Hematopoietic multipotent progenitor cell treated with erythropoietin and hydrocortisone succinate and interleukin-3 and kit ligand, for 17 days (in vitro differentiated cells): Measurements from ENCODE around the gene MKKS.
"Not testable (repeated sequence)": the region's sequence is repeated elsewhere in the genome, so short reads cannot be mapped to it uniquely, and the experiment has no call there.

Source experiments
- DNase-seq: peaks from one replicate; pipeline ENCODE4 v3.0.0-alpha.2; 2015; ENCODE audit warnings: low spot score

The MKKS gene

DNA sequence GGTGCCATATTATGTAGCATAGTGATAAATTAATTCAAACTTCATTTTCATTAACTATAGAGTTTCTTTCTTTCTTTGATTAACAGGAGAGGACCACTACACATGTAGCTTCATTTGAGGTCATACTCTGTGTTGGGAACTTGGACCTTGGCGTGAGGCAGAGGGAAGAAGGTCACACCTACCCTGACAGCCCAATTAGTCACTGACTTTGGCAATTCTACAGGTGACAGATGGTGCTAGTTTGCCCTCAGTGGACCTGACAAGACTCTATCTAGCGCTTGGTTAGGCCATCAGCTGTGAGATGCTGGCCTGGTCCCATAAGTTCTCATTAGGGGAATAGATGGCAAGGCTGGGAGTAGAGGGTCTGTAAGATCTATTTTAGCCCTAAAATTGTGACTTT lies 15.2 kb upstream of the MKKS start:
- DNase-seq, result no peak

DNA sequence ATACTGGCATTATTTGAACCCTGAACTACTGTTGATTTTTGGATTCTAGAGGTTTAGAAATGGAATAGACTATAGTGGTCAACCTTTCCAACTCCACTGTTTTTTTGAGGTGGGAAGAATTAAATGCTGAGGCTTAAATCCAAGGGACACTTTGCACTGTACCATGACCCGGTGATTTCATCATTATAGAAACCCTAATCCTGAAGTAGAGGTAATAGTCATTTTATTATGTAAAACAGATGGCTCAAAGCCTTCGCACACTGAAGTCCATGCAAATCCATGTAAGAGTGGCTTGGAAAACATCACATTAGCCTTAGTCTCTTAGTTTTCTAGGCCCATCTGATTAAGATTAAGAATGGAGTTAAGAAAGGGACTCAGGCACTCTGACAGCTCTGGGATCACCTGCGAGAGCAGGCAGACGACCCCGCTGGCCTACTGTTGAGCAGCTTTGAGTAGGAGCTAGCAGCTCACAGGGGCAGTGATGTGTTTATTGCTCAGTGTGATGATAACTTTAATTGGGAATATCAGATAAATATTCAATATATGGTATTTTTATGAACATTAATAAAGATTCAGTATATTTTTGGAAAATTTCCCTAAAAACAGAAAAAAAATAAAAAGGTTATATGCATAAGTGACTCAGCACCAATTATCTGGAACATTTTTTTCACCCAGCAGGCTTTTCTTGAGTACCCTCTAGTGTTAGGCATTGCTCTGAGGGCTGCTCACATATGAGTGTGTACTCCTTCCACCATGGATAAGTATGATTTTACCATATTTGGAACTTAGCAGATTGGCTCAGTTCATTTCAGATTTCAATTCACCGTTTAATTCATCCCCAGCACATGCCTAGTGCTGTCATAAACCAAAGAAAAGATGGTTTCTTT lies 14.5 kb upstream of the MKKS start:
- DNase-seq, result peak; percentile 35

DNA sequence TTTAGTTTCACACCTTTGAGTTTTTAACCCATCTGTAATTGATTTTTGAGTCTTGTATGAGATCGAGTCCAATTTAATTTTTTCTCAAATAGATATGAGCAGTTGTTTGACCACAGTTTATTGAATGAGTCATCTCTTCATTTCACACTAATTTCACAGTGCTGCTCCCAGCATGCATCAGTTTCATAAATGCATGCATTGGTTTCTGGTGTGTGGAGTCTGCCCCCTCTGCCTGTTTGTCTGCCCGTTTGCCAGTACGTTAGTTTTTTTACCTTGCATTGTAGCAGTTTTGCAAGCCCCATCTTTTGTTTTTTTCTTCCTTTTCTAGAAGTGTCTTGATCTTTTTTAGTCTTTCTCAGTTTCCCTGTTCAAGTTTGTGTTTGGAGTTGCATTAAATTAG lies 13.0 kb upstream of the MKKS start:
- DNase-seq, result peak; percentile 49

DNA sequence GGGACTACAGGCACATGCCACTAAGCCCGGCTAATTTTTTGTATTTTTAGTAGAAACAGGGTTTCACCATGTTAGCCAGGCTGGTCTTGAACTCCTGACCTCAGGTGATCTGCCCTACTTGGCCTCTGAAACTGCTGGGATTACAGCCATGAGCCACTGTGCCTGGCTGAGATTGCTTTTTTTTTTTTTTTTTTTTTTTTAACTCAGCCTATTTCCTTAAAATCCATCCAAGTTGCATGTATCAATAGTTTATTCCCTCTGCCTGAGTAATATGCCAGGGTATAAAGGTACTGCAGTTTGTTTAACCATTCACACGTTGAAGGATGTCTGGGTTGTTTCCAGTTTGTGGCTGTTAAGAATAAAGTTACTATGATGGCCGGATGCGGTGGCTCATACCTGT lies 11.7 kb upstream of the MKKS start:
- no peak for DNase-seq

DNA sequence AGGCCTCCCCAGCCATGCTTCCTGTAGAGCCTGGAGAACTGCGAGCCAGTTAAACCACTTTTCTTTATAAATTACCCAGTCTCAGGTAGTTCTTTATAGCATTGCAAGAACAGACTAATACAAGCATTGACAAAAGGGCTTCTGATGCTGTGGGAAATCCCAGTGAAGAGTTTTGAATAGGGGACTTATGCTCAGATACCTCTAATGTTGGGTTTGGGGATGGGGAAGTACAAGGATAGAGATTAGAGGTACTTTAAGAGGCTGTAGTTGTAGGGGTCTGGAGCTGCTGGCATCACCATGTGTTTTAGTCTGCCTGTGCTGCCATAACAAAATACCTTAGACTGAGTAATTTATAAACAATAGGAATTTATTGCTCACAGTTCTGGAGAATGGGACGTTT lies 9.9 kb upstream of the MKKS start:
- DNase-seq, result no peak

DNA sequence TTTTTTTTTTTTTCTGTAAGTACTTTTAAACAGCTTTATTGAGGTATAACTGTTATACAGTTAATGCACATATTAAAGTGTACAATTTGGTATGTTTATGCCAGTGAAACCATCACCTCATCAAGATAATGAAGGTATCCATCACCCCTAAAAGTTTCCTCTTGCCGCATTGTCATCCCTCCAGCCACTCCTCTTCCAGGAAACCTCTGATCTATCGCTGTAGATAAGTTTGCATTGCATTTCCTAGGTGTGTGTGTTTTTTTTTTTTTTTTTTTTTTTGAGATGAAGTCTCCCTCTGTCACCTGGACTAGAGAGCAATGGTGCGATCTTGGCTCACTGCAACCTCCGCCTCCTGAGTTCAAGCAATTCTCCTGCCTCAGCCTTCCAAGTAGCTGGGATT lies 4.2 kb upstream of the MKKS start:
- DNase-seq, result no peak

DNA sequence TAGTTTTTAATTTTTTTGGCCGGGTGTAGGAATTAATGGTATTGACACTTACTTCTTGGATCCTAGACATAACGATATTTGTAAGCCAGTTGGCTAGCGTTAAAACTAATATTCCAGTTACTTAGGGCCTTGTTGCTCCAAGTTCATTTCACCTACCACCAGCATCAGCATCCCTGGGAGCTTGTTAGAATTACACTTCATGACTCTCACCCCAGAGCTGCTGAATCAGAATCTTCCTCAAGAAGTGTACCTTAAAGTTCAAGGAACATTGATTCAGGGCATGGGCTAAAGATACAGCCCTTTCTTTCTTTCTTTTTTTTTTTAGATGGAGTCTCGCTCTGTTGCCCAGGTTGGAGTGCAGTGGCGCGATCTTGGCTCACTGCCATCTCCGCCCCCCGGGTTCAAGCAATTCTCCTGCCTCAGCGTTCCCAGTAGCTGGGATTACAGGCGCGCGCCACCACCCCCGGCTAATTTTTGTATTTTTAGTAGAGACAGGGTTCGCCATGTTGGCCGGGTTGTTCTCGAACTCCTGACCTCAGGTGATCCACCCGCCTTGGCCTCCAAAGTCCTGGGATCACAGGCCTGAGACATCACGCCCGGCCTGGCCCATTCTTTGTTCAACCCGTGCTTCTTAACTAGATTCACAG lies 2.2 kb upstream of the MKKS start:
- DNase-seq, result no peak

DNA sequence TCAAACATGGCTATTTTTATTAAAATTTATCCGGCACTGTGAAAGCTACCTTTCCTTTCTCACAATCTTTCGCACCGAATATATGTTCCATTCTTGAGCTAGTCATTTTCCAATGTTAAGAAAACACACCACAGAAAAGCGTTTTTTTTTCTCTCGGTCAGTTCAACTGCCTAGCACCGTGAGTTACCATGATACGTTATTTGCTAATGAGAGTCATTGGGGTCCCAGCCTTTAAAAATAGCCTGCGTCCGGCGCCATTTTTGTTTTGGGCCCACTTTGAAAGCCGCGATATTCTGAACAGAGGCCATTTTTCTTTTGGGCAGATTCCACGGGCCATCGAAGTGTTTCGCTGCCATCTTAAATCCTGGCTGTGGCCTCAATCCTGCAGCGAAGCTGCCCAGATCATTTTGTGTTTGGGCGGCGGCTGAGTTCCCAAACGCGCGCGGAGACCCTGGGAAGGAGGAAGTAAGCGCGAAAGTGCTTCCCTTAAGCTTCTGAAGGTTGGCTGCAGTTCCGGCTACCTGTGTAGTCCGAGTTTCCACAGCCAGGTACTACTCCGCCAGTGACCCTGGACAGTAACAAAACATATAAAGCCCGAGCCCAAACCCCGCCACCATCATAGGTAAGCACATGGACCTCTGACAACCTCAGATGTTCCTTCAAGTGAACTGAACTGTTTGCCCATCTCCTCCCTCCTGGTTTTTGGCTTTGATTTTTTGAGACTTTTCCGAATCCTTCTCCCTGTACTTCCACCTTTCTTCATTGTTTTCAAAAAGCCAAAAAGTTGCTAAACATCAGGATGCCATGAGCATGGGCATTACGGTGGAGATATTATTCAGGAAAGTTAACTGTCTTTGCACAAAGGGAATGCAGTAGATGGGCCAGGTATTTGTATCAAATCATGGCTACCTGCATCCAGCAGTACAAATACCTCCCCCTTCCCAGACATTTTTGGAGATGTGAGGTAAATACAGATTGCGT lies 1.1 kb upstream of the MKKS start, which contains the start of gene SLX4IP:
TSS of gene SLX4IP (plus strand) at position 474 of the 981 bp plus-strand sequence. CDS start 22,900 bp downstream, outside the sequence.
- peak; percentile 87 for DNase-seq

DNA sequence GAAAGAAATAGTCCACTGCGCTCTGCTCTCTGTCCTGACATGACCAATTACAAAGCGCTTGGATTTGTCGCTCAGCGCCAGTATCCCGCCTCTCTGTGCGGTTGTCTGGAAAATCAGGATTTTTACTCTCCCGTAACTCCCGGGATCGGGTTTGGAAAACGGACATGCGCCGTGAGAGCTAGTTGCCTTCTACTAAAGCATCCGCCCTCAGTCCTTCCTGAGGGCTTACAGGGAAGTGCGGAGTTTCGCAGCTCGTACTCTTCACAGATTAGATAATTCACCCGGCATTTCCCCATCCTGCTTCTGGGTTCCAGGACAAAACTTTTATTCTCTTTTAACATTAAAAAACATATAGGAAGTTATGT lies 427 bp upstream of the MKKS start:
- peak; percentile 96 for DNase-seq

DNA sequence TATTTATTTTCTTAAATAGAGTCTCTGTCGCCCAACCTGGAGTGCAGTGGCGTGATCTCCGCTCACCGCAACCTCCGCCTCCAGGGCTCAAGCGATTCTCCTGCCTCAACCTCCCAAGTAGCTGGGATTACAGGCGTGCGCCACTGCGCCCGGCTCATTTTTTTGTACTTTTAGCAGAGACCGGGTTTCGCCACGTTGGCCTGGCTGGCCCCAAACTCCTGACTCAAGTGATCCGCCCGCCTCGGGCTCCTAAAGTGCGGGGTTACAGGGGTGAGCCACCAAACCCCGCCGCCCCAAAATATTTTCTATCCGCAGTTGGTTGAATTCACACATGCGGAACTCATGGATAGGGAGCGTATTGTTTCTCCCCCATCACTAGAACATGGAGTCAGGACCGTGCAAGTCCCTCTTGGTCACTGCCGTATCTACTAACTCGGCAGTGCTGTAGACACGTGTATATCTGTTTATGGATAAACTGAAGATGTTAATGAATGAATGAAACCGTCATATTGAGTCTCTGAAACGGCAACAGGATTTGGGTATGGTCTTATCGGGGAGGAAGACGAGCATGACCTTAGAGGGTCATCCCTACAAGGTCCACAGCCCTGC lies 904 bp downstream of the MKKS start:
- no peak for DNase-seq

DNA sequence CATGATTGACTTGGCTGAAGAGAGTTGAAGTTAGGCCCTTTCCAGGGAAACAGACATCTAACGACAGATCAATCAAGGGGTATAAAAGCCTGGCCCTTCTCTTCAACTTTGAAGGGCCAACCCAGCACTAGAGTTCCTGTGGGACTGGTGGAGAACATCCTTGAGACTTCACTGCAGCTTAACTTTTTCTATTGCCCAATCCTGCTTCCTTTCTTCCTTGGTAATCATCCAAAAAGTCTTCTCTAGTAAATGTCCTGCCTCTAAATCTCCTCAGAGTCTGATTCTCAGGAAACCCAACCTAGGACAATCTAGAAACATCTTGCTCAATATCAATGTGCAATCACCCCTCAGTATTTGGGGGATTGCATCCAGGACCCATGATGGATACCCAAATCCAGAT lies 1.9 kb downstream of the MKKS start:
- no peak for DNase-seq

DNA sequence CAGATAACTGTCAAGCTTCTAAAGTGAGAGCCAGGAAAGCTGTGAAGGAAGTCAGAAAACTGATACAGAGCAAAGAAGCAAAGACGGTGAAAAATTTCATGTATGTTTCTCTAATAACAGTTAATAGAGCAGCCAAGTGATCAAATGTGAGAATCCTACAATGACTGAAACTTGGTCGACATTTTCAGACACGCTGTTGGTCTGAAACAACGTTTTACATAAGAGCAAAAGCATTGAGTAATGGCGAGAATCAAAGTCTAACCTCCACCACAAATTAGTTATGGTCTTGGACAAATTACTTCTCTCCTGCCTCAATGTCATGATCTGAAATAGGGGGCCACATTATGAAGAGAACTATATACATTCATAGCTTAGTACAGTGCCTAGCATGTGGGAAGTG lies 3.3 kb downstream of the MKKS start:
- DNase-seq, result no peak

DNA sequence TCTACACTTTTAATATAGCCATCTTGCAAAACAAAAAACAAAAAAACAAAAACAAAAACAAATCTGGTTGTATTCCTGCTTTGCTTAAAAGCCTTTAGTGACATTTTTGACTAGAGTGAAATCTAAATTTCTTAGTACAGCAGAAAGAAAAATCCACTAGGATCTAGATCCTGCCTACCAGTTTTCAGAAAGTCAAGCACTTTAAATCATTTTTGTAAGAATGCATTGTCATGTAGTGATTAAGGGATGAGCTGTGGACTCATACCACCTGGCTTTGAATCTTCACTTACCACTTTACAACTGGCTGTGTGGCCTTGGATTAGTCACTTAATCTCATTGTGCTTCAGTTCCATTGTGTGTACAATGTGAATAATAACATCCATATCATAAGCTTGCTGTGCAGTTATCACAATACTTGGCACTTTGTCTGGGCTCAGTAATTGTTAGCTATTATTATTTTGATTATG lies 4.0 kb downstream of the MKKS start:
- DNase-seq, result no peak

DNA sequence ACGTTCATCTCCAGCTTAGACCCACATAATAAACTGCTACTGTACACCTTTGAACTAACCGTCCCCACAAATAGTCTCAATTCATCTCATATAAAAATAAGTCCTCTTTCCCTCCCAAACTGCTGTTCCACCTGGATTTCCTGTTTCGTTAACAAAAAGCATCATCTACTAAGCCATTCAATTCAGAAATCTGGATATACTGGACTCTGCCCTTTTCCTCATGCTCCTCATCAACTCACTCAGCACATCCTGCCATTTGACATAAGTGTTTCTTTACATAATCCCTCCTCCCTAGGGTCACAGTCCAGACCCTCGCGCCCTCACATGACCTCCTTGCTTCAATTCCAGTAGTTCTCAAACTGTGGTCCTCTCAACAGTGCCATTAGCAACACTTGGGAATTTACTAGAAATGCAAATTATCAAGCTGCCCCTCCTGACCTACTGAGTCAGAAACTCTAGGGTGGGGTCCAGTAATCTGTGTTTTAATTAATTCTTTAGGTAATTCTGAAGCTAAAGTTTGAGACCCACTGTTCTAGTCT lies 4.5 kb downstream of the MKKS start:
- no peak for DNase-seq

DNA sequence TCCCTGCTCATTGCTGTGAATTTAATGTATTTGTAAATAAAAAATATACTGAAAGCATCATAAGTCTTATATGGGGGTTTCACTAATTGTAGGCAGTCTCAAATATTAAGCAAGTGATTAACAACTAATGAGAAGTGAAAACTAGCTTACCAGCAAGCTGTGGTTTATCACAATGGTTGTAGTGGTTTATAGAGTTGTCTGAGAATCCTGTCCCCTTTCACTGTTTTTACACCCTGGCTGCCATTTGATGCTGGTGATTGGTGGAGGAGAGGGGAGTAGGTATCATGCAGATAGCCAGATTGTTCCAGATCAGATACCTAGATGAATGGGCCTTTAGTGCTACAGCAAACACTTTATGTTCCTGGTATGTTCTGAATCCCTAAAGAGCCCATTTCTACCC lies 6.0 kb downstream of the MKKS start:
- no peak for DNase-seq

DNA sequence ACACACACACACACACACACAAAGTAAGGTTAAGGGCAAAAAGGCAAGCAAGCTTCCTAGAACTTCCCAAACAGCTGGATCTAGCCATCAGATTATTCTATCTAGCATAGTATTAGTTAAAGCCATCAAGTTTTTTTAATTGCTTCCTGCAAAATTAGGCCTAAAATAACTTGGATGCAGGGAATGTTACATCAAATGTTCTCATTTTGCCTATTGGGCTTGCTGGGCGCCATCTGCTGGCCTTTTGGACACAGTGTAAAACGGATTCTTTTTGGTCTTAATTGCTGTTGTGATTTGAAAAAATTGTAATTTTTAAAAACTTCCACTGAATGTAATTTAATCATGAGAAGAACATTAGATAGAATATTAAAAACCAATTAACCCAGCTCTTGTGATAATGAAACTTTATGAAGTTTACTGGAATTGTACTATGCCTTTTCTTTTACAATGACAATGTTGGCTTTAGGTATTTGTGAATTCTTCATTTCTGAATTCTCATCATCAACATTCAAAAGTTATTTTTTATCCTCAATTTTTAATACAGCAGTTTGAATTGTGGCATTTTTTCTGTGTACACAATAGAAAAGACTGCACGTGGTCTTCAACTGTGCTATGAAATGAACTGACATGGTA lies 6.8 kb downstream of the MKKS start:
- peak; percentile 60 for DNase-seq

DNA sequence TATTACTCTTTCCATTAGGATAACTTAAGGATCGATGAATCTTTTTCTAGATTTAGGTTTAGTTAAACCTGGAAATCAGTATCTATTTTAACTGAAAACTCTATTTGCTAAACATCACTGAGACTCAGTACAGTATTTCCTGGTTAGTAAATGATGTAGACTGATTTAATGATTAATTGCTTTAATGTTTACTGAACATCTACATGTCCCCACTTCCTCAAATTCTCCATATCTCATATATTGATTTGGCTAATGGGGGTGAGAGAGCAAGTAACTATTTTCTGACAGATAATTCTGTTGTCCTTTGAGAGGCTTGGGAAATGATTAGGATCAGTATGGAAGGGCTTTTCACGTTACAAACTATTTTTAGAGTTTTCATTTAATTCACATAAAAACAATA lies 10.3 kb downstream of the MKKS start:
- no peak for DNase-seq

DNA sequence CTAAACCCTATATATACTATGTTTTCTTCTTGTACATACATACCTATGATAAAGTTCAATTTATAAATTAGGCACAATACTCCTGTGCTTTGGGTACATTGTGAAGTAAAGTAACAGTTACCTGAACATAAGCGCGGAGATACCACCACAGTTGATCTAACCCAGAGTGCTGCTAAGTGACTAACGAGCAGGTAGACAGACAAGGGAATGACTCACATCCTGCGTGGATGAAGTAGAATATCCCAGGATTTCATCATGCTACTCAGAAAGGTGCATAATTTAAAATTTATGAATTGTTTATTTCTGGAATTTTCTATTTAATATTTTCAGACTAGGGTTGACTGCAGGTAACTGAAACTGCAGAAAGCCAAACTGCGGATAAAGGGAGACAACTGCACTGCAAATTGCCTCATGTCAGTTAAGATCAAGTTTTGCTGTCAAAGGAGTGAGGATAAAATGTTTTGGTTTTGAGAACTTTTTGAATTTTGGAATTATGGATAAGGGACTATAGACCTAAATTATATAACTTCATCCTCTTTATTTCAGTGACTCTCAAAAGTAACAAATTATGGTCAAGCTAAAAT lies 14.4 kb downstream of the MKKS start:
- no peak for DNase-seq

DNA sequence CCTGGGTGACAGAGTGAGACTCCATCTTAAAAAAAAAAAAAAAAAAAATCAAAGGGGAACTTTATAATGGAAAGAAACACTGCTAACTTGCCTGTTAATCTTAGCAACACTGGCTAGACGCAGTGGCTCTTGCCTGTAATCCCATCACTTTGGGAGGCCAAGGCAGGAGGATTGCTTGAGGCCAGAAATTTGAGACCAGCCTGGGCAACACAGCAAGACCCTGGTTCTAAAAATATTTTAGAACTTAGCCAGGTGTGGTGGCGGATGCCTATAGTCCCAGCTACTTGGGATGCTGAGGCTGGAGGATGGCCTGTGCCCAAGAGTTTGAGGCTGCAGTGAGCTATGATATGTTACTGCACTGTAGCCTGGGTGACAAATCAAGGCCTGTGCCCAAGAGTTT lies 16.8 kb downstream of the MKKS start:
- DNase-seq, result not testable (repeated sequence)

DNA sequence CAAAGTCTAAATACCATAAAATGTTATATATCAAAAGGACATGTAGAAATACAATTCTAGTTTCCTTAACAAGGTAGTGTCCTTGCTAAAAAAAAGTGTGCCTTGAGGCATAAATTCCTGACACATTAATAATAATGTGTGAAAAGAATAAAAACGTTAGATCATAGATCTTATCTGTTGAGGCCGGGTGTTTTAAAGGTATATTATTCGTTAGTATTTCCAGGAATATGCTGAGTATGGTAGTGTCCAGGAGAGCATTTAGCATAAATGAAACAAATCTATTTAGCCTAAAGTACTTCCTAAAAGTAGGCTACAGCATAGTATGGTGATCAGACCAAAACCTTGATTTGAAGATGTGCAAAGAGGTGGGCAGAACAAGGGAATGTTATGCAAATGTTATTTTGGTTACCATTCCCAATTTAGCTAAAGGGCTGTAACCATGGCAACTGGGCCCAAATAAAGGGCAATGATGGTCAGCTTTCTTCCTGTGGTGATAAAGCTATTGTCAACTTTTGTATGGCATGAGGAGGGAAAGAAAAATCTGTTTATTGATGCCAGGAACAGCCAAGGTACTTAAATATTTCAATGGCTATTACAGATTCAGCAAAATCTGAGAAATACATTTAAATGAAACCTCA lies 18.9 kb downstream of the MKKS start:
- DNase-seq, result no peak
